Hippocampal formation (tissue), 2 donors: ENCODE measurements around the gene LAMTOR4.

Experiments
- DNase-seq, 2 donors: peaks; one replicate each; lab custom pipeline; 2025; lab: John Stamatoyannopoulos, UW

The LAMTOR4 gene

DNA sequence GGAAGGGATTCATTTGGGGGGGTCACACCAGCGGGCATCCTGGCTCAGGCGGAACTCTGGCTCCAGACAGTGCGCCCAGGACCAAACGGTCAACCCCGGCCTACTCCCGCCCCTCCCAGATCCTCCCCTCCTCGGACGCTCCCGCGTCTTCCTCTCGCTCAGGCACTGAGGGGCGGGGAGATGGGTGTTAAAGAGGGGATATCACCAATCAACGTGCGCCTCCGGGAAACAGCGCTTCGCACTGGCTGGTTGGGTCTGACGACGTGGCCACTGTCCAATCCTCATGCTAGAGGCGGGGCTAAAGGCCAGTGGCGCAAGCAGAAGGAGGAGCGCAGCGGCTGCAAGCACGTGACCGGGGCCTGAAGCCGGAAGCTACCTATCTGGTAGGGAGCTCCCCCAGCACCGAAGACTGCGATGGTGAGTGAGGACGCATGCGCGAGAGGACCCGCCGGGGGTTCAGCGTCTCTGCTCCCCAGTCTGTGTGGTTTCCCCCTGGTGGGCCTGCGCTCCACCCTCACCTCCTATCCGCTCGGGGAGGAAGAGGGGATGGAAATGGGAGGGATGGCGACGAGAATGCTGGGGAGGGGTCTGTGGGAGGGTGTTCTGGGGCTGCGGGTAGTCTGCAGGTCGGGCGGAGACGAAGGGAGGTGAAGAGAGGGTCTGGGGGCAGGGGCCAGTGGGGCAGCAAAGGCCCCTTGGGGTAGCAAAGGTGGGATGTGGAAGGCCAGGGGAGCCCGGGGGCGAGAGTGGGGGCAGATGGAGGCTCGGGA, at the start of gene LAMTOR4:
LAMTOR4 (plus strand) TSS at position 360 of the 770 bp plus-strand sequence; CDS start at position 415, 55 bp downstream.
- DNase-seq: peak; percentile 99

DNA sequence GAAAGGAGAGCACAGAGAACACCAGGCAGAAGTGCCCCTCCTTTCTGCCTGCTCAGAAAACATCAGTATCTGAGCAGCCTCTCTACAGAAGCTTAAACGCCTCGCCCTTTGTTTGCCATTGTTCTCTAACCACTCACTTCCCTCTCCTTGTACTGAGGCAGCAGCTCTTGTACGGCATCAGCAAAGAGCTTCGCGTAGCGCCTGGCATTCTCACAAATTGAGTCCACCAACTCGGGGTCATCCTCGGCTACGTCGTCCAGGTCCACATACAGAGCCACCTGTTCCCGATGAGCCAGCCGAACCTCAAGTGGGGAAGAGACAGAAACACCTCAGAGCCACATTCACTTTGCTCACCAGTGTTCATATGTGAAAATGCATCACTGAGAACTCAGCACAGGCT, 49.3 kb upstream of the LAMTOR4 start:
- no peak for DNase-seq

DNA sequence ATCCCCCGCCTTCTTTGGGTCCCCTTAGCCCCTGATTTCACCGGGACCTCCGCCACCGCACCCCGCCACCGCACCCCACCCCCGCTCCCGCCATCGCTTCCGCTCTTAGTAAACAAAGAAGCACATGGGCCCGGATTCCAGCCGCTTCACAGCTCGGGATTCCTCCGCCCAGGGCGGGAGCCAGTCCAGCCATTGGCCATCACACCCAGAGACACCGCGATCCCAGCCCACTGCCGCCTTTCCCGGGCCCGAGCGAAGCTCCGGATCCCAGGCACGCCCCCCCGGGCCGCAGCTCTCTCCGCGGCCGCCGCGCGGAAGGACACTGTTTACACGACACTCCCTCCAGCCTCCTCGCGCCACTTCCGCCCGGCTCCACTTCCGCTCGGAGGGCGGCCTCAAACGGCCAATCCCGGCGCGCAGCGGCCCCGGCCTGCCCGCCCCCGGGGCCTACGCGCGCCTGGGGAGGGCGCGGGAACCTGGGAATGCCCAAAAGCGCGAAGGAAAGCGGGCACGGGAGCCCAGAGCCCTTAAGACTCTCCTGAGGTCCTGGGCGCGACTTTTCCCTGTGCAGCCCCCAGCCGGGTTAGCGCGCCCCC, 48.2 kb upstream of the LAMTOR4 start:
- peak; percentile 84 to 85 for DNase-seq

DNA sequence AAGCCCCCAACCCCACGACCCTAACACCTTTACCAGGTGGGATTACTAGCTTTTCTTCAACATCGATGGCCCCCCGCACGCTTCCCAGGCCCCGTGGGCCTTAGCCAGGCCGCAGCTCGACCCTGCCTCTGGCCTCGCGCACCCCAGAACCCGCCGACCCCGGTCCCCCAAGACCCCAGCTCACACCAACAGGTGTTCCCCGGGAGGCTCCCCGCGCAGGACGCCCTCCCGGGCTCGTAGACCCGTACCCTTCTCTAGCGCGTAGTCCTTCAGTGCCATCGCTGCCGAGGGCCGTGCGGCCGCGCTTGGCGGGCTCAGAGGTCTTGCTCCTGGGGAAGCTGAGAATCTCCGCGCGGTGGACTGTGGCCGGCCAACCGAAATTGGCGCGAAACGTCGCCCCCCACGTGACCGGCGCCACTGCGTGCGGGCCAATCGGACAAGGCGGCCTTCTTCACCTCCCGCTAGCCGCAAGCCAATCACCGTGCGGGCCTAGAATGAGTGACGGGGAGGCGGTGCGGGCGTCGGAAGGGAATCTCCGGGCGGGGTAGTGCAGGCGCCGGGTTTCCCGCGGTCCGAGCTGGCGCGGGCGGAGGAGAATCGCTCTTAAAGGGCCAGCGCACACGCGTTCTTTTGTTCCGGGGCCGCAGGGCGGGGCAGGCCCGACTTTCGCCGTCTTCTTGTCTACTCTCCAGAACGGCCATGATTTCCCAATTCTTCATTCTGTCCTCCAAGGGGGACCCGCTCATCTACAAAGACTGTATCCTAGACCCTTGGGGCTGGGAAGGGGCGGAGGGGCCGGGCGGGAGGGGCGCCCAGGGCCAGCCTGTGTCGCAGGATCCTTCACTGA, 47.5 kb upstream of the LAMTOR4 start, which contains the start of the genes AP4M1 and MCM7:
AP4M1 (plus strand) TSS at position 628 of the 847 bp plus-strand sequence; CDS start at position 700, 72 bp downstream.
MCM7 (minus strand) TSS at position 382 of the 847 bp plus-strand sequence; CDS start at position 279, 103 bp downstream.
- peak; percentile 97 to 98 for DNase-seq

DNA sequence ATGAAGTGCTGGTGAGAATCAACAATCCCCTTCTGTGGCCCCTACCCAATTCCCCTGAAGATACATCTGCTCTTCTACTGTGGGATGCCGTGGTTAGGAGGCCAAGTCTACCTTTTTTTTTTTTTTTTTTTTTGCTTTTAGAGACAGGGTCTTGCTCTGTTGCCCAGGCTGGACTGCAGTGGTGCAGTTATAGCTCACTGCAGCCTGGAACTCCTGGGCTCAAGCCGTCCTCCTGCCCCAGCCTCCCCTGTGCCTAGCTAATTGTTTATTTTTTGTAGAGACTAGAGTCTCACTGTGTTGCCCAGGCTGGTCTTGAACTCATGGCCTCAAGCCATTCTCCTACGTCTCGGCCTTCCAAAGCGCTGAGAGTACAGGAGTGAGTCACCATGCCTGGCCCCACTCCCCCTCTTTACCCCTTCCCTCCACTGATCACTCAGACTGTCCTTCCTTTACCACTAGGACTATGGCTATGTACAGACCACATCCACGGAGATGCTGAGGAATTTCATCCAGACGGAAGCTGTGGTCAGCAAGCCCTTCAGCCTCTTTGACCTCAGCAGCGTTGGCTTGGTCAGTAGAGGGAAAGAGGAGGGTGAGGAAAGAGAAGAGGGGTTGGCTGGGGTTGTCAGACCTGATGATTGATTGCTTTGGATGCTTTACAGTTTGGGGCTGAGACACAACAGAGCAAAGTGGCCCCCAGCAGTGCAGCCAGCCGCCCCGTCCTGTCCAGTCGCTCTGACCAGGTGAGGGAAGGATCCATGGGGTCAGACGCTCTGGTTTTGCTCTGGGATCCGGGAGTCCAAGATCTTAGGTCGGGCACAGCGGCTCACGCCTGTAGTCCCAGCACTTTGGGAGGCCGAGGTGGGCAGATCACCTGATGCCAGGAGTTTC, 45.5 kb upstream of the LAMTOR4 start:
- DNase-seq: no peak

DNA sequence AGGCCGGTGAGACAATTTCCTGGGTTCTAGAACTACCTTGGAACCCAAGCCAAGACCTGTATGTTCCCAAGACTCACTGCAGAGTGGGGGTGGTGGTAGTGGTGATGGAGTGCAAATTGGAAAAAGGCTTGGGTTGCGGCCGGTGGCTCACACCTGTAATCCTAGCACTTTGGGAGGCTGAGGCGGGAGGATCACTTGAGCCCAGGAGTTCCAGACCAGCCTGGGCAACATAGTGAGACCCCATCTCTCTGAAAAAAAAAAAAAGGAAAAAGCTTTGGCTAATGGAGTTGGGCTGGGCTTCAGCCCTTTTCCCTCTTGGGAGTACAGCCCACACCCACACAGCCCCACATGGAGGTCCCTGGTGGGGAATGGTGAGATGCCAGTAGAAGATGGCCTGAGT, 43.2 kb upstream of the LAMTOR4 start:
- no peak for DNase-seq

DNA sequence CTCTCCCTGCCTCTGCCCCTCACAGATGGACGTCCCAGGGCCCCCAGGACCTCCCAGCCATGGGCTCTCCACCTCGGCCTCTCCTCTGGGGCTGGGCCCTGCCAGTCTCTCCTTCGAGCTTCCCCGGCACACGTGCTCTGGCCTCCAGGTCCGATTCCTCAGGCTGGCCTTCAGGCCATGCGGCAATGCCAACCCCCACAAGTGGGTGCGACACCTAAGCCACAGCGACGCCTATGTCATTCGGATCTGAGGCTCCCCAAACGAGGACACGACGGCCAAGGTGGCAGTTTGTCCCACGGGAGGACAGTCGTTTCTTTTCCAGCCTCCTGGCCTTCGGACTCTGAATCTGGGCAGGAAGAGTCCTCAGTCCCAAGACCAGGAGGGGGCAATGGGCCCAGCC, 42.1 kb upstream of the LAMTOR4 start:
- DNase-seq: no peak

DNA sequence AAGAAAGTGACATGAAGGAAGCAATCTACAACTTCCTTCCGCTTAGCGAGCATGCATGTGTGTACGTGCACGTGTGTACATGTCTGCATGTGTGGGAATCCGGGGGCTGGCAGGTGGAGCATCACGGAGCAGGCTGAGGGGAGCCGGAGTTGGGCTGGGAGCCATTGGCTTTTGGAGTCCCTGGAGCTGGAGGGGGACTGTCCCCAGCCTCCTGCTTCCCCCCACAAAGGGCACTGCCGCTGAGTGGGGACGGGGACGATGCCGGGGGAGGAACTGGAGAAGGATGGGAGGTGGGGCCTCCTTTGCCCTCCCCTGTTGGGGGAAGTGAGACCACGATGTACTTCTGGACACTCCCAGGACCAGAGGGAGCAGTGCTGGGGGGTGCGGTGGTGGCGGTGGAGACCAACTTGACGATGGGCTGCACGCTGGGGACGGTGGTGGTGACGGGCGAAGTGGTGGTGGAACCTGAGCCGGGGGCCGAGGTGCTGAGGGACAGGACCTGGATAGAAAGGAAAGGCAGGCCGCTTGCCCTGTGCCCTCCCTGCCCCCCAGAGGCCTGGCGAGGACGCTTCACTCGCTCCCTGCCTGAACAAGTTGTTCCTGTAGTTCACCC, 41.5 kb upstream of the LAMTOR4 start:
- no peak for DNase-seq

DNA sequence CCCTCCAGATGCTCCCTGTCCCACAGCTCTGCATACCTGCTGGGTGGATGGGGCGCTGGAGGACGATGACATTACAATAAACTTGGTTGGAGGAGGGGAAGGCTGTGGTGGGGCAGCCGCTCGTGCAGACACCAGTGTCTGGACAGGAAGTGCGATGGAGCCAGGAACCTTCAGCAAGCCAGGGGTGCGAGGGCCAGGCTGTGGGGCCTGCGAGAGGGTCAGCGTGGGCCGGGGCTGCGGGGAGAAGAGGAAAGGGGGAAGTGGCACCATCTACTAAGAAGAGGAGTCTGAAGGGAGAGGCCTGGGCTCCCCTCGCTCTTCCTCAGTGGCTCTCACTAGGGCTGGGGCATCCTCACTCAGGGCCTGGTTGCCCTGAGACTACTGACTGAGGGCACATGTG, 40.8 kb upstream of the LAMTOR4 start:
- no peak for DNase-seq

DNA sequence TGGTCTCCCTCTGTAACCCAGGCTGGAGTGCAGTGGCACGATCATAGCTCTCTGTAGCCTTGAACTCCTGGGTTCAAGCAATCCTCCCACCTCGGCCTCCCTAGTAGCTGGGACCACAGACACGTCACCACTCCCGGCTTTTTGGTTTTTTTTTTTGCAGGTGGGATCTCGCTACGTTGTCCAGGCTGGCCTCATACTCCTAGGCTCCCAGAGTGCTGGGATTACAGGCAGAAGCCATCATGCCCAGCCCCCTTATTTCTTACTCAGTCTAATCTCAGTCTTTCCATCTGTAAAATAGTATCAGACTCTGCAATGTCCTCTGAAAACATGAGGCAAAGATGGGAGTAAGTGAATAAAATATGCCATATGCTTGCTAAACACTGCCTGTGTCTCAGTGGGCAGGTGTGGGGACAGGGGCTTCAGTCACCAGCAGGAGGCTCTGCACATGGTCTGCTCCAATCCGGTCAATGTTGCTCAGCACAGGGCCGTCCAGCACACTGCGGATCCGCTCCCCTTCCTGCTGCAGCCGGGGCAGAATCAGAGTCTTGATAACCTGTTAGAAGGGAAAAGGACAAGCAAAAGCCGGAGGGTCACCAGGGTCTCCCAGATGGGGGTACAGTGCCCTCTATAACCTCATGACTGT, 39.1 kb upstream of the LAMTOR4 start:
- no peak for DNase-seq

DNA sequence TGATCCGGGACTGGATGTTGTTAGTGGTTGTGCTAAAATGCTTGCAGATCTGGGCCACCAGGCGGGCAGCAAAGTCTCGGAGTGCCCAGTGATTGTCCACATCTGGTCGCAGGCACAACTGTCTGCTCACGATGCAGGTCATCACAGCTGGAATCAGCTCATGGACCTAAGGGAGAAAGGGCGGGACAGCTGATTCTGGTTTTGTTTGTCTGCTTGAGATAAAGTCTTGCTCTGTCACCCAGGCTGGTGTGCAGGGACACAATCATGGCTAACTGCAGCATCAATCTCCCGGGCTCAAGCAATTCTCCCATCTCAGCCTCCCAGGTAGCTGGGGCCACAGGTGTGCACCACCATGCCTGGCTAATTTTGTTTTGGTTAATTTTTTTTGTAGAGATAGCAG, 37.6 kb upstream of the LAMTOR4 start:
- no peak for DNase-seq

DNA sequence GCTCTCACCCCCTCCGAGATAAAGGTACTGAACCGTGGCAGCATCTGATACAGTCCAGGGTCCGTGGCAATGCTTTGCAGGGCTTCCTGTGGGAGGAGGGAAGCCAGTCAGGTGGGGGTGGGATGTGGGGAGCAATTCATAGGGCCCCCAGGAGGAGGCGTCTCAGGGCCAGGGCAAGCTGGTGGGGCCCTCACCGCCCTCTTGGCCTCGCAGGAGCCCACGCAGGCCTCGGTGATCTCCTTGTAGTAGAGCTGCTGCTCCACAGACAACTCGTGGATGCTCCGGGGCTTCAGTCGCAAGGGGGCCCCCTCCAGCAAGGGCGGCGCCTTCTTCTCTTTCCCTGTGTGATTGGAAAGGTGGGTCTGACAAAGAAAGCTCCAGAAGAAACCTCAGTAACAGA, 36.8 kb upstream of the LAMTOR4 start:
- no peak for DNase-seq

DNA sequence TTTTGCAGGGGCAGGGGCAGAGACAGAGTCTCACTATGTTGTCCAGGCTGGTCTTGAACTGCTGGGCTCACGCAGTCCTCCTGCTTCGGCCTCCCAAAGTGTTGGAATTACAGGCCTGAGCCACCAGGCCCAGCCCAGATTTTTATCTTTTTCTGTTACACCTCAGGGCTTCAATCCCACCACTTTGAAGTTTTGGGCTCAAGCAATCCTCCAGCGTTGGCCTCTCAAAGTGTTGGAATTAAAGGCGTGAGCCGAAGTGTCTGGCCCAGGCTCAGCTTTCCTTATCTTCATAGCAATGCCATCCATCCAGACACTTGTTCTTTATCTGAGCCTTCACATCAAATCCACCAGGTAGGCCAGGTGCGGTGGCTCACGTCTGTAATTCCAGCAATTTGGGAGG, 33.7 kb upstream of the LAMTOR4 start:
- no peak for DNase-seq

DNA sequence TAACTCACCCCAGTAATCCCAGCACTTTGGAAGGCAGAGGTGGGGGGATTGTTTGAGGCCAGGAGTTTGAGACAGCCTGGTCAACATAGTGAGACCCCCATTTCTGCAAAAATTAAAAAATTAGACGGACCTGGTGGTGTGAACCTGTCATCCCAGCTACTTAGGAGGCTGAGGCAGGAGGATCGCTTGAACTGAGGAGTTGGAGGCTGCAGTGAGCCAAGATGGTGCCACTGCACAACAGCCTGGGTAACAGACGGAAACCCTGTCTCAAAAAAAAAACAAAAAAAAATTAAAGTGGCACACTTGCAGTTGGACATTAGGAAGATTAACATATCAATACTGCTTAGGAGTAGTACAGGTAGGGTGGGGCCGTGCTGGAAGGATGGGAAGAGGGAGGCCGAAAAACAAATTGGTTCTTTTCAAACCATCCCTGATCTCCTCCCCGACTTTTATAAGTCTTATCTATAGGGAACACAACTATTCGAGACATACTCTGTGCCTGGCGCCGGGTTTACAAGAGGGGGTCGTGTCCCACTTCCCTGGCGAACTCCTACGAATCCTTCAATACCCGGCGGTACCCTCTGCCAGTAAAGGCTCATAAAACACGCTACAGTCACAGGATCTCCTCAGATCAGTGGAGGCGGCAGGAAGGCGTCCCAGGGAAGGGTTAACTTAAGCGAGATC, 30.2 kb upstream of the LAMTOR4 start:
- no peak for DNase-seq

DNA sequence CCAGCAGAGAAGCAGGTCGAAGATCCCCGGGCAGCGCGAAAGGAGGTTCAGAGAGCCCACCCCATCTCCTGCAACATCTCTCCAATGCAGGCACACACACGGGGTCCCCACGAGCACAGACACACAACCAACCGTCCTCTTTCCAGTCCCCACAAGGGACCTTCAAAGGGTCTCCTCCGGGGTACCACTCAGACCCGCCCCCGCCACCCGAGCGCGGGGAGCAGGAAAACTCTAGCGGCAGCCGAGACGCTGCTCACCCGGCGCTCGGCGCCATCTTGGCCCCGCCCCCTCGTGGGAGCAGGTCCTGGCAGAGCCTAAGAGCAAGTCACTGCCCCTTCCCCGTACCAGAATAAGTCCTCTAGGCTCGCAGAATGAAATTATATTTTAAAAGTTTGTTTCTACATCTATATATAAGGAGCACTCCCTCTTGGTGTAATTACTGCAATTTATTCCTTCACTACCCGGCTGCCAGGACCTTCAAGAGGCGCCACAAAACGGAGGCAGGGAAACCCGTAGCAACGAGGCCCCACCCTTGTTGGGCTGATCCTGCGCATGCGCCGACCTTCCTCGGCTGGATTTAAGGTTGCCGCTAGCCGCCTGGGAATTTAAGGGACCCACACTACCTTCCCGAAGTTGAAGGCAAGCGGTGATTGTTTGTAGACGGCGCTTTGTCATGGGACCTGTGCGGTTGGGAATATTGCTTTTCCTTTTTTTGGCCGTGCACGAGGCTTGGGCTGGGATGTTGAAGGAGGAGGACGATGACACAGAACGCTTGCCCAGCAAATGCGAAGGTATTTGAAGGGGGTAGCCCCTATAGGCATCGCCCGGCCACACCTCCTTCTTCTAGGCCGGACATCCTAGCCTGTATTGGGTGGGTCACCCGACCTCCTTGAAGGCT, 29.4 kb upstream of the LAMTOR4 start, which contains the start of the genes CNPY4 and TAF6:
CNPY4 (plus strand) TSS at position 563 of the 898 bp plus-strand sequence; CDS start at position 674, 111 bp downstream.
TAF6 (minus strand) TSS at position 287 of the 898 bp plus-strand sequence. CDS start 5,149 bp downstream, outside the sequence.
- DNase-seq: peak; percentile 92

DNA sequence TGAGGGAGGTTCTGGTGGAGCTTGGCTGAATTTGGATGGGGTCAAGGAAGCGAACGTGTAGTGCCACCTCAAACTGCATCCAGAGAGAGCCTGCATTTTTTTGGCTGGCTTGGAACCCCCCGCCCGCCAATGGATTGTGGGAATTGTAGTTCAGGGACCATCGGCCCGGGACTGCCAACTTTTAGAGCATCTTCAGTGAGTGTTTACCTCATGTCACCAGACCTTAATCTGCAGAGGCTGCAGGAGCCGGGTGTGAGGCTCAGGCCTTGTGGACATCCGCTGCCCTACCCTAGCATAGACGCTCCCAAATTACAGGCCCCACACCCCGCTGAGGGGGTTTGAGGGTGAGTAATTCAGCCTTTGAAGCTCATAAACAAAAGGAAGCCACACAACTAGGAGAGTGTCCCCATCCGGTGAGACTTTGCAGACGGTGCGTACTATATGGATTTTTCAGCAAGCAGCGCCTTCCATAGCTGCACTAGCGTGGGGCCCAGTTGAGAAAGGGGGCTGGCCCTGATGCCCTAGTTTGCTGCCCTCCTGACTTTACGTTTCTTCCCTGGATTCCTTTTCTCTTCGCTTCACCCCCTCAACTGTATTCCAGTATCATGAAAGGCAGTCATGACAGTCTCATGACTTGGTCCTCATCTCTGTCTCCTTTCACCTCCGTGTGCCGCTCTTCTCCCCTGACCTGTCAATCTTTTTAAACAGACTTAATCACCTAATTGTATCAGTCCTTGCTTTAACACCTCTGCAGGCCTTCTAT, 28.6 kb upstream of the LAMTOR4 start:
- peak; percentile 85 for DNase-seq

DNA sequence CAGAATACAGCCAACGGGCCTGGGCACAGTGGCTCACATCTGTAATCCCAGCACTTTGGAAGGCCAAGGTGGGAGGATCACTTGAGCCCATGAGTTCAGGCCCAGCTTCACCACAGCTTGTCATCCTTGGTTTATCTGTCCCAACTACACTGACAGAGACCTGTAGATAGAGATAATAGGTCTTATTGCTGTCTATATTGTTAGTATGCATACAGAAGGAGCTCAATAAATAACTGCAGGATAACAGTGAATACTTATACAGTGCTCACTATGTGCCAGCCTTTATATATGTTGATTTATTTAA, 28.0 kb upstream of the LAMTOR4 start:
- no peak for DNase-seq

DNA sequence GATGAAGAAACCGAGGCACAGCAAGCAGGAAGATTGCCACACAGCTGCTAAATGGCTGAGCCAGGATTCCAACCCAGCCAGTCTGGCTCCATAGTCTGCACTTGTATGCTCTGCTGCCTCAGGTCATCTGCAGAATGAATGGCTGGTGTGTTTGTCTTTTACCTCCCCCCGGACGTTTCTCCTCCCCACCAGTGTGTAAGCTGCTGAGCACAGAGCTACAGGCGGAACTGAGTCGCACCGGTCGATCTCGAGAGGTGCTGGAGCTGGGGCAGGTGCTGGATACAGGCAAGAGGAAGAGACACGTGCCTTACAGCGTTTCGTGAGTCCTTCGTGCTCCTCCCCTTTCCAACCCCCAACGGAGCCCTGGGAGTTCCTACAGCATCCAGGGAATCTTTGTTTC, 26.7 kb upstream of the LAMTOR4 start:
- no peak for DNase-seq
